ENCODE measurements around the gene ITGB4. TPM values are rescaled to one million over a fixed set of nuclear protein-coding genes. Genes with fewer than 3 reads are reported as not detected.

The ITGB4 gene
- total and polyA plus RNA-seq, 9 of the 15 experiments (the other 6 are each of a cell fraction or from before 2014, with no cell fraction given): 0.05 to 2.8 (median 0.76) TPM; not detected in 3

DNA sequence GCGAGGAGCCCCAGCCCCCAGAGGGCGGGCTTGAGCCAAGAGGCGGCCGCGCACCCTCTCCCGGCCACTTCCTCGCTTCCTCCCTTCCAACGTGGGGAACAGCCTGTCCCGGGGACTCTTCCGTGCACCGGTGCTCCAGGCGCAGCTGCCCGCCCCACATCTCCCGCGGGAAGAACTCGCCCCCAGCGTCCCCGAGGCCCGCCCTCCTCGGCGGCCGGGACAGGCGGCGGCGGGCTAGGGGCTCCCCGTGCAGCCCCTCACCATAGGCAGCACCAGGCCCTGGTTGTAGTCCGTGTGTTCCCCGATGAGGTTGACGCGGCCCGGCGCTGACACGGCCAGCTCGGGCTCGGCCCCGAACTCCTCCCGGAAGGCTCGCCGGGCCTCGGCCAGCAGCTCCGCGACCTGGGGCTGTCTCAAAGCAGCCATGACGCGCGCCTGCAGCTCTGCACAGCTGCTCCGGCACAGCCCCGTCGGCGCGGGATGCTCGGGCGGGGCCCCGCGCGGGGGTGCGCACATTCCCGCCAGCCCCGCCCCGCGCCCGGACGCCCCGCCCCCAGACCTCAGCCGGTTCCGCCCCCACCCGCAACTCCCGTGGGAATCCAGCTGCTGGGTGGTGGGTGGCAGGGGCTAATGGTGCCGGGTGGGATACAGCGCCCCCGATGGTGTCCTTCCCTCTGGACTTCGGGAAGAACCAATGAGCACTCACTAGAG lies 43.6 kb downstream of the ITGB4 start, which contains the start of gene GALK1 (continued):
- TF ChIP-seq TEAD2 (tag; IDR thresholded peaks at IDR 0.05) (no peak), ZNF140 (CRISPR knock-in tag; IDR thresholded peaks at IDR 0.05) (no peak), ZNF311 (CRISPR knock-in tag; IDR thresholded peaks at IDR 0.05) (no peak), KDM5B (IDR thresholded peaks at IDR 0.05; ENCODE audit: insufficient replicate concordance, low read depth, low read length) (peak; percentile 60), ZNF780A (CRISPR knock-in tag; IDR thresholded peaks at IDR 0.05) (no peak), PHTF2 (CRISPR knock-in tag; IDR thresholded peaks at IDR 0.05) (no peak), DIDO1 (tag; IDR thresholded peaks at IDR 0.05; ENCODE audit: low read depth) (no peak), CBFA2T2 (conservative IDR thresholded peaks at IDR 0.05) (no peak), MYC (IDR thresholded peaks at IDR 0.05; ENCODE audit: low read depth, low read length) (peak; percentile 84), MYC (CRISPR knock-in tag; IDR thresholded peaks at IDR 0.05; ENCODE audit: borderline replicate concordance, low read depth) (peak; percentile 0; the same call in 1 of the 2 replicates), BACH1 (tag; IDR thresholded peaks at IDR 0.05) (no peak), MAZ (CRISPR knock-in tag; conservative IDR thresholded peaks at IDR 0.05 in 1 of 2, IDR thresholded peaks at IDR 0.05 in 1 of 2) (peak; percentile 81 to 85), ZNF707 (CRISPR knock-in tag; conservative IDR thresholded peaks at IDR 0.05) (no peak), MTA2 (IDR thresholded peaks at IDR 0.05; ENCODE audit: low read depth) (no peak), SRSF1 (IDR thresholded peaks at IDR 0.05; ENCODE audit: low read depth, low read length) (no peak), HIVEP1 (CRISPR knock-in tag; IDR thresholded peaks at IDR 0.05) (no peak), NFE2 (IDR thresholded peaks at IDR 0.05; ENCODE audit: low read depth) (no peak)
- TF ChIP-seq, protein P1, sequence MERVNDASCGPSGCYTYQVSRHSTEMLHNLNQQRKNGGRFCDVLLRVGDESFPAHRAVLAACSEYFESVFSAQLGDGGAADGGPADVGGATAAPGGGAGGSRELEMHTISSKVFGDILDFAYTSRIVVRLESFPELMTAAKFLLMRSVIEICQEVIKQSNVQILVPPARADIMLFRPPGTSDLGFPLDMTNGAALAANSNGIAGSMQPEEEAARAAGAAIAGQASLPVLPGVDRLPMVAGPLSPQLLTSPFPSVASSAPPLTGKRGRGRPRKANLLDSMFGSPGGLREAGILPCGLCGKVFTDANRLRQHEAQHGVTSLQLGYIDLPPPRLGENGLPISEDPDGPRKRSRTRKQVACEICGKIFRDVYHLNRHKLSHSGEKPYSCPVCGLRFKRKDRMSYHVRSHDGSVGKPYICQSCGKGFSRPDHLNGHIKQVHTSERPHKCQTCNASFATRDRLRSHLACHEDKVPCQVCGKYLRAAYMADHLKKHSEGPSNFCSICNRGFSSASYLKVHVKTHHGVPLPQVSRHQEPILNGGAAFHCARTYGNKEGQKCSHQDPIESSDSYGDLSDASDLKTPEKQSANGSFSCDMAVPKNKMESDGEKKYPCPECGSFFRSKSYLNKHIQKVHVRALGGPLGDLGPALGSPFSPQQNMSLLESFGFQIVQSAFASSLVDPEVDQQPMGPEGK (CRISPR knock-in tag; IDR thresholded peaks at IDR 0.05; ENCODE audit: borderline replicate concordance): no peak
- TF ChIP-seq, protein P2, sequence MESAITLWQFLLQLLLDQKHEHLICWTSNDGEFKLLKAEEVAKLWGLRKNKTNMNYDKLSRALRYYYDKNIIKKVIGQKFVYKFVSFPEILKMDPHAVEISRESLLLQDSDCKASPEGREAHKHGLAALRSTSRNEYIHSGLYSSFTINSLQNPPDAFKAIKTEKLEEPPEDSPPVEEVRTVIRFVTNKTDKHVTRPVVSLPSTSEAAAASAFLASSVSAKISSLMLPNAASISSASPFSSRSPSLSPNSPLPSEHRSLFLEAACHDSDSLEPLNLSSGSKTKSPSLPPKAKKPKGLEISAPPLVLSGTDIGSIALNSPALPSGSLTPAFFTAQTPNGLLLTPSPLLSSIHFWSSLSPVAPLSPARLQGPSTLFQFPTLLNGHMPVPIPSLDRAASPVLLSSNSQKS (CRISPR knock-in tag; IDR thresholded peaks at IDR 0.05): no peak
- TF ChIP-seq, protein P3, sequence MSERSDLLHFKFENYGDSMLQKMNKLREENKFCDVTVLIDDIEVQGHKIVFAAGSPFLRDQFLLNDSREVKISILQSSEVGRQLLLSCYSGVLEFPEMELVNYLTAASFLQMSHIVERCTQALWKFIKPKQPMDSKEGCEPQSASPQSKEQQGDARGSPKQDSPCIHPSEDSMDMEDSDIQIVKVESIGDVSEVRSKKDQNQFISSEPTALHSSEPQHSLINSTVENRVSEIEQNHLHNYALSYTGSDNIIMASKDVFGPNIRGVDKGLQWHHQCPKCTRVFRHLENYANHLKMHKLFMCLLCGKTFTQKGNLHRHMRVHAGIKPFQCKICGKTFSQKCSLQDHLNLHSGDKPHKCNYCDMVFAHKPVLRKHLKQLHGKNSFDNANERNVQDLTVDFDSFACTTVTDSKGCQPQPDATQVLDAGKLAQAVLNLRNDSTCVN (CRISPR knock-in tag; IDR thresholded peaks at IDR 0.05): no peak
- TF ChIP-seq, protein P4, sequence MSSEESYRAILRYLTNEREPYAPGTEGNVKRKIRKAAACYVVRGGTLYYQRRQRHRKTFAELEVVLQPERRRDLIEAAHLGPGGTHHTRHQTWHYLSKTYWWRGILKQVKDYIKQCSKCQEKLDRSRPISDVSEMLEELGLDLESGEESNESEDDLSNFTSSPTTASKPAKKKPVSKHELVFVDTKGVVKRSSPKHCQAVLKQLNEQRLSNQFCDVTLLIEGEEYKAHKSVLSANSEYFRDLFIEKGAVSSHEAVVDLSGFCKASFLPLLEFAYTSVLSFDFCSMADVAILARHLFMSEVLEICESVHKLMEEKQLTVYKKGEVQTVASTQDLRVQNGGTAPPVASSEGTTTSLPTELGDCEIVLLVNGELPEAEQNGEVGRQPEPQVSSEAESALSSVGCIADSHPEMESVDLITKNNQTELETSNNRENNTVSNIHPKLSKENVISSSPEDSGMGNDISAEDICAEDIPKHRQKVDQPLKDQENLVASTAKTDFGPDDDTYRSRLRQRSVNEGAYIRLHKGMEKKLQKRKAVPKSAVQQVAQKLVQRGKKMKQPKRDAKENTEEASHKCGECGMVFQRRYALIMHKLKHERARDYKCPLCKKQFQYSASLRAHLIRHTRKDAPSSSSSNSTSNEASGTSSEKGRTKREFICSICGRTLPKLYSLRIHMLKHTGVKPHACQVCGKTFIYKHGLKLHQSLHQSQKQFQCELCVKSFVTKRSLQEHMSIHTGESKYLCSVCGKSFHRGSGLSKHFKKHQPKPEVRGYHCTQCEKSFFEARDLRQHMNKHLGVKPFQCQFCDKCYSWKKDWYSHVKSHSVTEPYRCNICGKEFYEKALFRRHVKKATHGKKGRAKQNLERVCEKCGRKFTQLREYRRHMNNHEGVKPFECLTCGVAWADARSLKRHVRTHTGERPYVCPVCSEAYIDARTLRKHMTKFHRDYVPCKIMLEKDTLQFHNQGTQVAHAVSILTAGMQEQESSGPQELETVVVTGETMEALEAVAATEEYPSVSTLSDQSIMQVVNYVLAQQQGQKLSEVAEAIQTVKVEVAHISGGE (CRISPR knock-in tag; IDR thresholded peaks at IDR 0.05): peak; percentile 16 to 82 (median 56); a peak in 4 of 6 replicates

All from K562 (cell line).